HepG2 (cell line): ENCODE data around the gene TNNI2. TPM values are rescaled to one million over a fixed set of nuclear protein-coding genes. Genes with fewer than 3 reads are reported as not detected.

Source experiments
- ATAC-seq: fragments of 200-7000 bp; cut with Tn5 transposase; 3 replicates; pipeline ENCODE4 v1.9.1; 2020; ENCODE audit warnings: mild to moderate bottlenecking, moderate library complexity
- BruUV-seq: library from RNA; stranded (reverse); fragments of 400-500 nt; replicated peaks from 2 replicates; lab custom pipeline; 2021; lab: Mats Ljungman, UMichigan
- CTCF ChIA-PET: fragments of 300-600 bp; formaldehyde crosslinking; extraction: SDS; loops from one replicate; lab custom pipeline; 2021; ENCODE audit warnings: low total read pairs, inconsistent platforms, low intra/inter-chr PET ratio; lab: Yijun Ruan, JAX
- POLR2A ChIA-PET: fragments of 350-600 bp; sonication (Branson Sonifier 250); formaldehyde crosslinking; loops from one replicate; lab custom pipeline; 2020; ENCODE audit warnings: antibody characterized with exemption, inconsistent platforms; lab: Yijun Ruan, JAX
- DNase-seq: peaks from one replicate; pipeline ENCODE4 v3.0.0-alpha.2; 2015; ENCODE audit warnings: low spot score
- FAIRE-seq: peaks from 3 replicates; lab custom pipeline; 2011; peaks lifted over from hg19 to GRCh38; lab: Jason Lieb, UNC
- H2AFZ ChIP-seq: one replicate; pipeline ENCODE4 v1.6.1; 2011; ENCODE audit warnings: low read length, inconsistent platforms
- H3K27ac ChIP-seq: fragments of 300-600 bp; 3 replicates; pipeline ENCODE4 v1.8.0; 2011; ENCODE audit warnings: mixed run types, mild to moderate bottlenecking, mixed read lengths, low read length, inconsistent platforms; ENCODE audit not compliant: insufficient read depth; ENCODE audit errors: extremely low read length
- H3K27me3 ChIP-seq, 2 experiments: fragments of 200-600 bp in 1 of 2; 2 replicates in 1 of 2; 3 replicates in 1 of 2; pipeline versions ENCODE4 v1.6.0 to v1.8.0; 2011; ENCODE audit warnings: low read length in 2 of 2, mild to moderate bottlenecking in 2 of 2, moderate library complexity in 2 of 2, inconsistent platforms in 1 of 2; ENCODE audit not compliant: insufficient read depth in 2 of 2, control insufficient read depth in 1 of 2
- H3K36me3 ChIP-seq, 2 experiments: fragments of 200-600 bp in 1 of 2; replicated peaks in 1 of 2; 2 replicates in 1 of 2; 3 replicates in 1 of 2; pipeline versions ENCODE4 v1.5.1 to v1.8.0; 2011; ENCODE audit warnings: low read length in 2 of 2, inconsistent platforms in 1 of 2; ENCODE audit not compliant: insufficient read depth in 2 of 2, control insufficient read depth in 1 of 2
- H3K4me1 ChIP-seq: 2 replicates; pipeline ENCODE4 v1.5.1; 2012; ENCODE audit warnings: low read length, inconsistent platforms; ENCODE audit not compliant: insufficient read depth
- H3K4me2 ChIP-seq: 2 replicates; pipeline ENCODE4 v1.6.0; 2011; ENCODE audit warnings: low read depth, low read length, inconsistent platforms
- H3K4me3 ChIP-seq, 3 experiments: fragments of 200-600 bp in 1 of 3; sonication (generic), shearing (Covaris generic) in 1 of 3; replicated peaks in 1 of 3; 2 replicates each; pipeline ENCODE4 v1.5.1; 2011 to 2016; ENCODE audit warnings: low read length in 3 of 3, inconsistent platforms in 2 of 3, low read depth in 2 of 3, mild to moderate bottlenecking in 2 of 3, control low read depth in 1 of 3, mixed read lengths in 1 of 3; ENCODE audit not compliant: insufficient read depth in 1 of 3
- H3K79me2 ChIP-seq: one replicate; pipeline ENCODE4 v1.6.1; 2011; ENCODE audit warnings: low read length, inconsistent platforms; ENCODE audit not compliant: insufficient read depth
- H3K9ac ChIP-seq: 2 replicates; pipeline ENCODE4 v1.6.0; 2011; ENCODE audit warnings: mild to moderate bottlenecking, low read depth, low read length, inconsistent platforms; ENCODE audit not compliant: insufficient read depth
- H3K9me3 ChIP-seq: 2 replicates; pipeline ENCODE4 v1.5.1; 2012; ENCODE audit warnings: mild to moderate bottlenecking, low read length
- H4K20me1 ChIP-seq: 2 replicates; pipeline ENCODE4 v1.6.0; 2011; ENCODE audit warnings: inconsistent platforms, mild to moderate bottlenecking, low read length, moderate library complexity; ENCODE audit not compliant: insufficient read depth
- AHR ChIP-seq: IDR thresholded peaks from 2 replicates; pipeline ENCODE4 v1.6.1; 2018; ENCODE audit warnings: missing genetic modification reagents, missing compliant biosample characterization
- HIC2 ChIP-seq: sonication (generic); formaldehyde crosslinking; IDR thresholded peaks from 2 replicates; pipeline ENCODE4 v1.9.0; 2022; ENCODE audit warnings: low read depth, missing genetic modification reagents
- MEIS1 ChIP-seq: sonication (generic); formaldehyde crosslinking; IDR thresholded peaks from 2 replicates; pipeline ENCODE4 v1.9.0; 2021; ENCODE audit warnings: mild to moderate bottlenecking, missing genetic modification reagents, moderate library complexity, borderline replicate concordance
- MNT ChIP-seq: fragments of 450-650 bp; IDR thresholded peaks from 2 replicates; pipeline ENCODE4 v1.6.1; 2016
- MTF1 ChIP-seq: sonication (generic); formaldehyde crosslinking; IDR thresholded peaks from 2 replicates; pipeline ENCODE4 v1.5.0; 2020; ENCODE audit warnings: missing genetic modification reagents
- NFAT5 ChIP-seq: sonication (generic); formaldehyde crosslinking; IDR thresholded peaks from 2 replicates; pipeline ENCODE4 v1.4.0; 2020; ENCODE audit warnings: missing genetic modification reagents
- NR0B2 ChIP-seq: sonication (generic); formaldehyde crosslinking; IDR thresholded peaks from 2 replicates; pipeline ENCODE4 v1.4.0; 2020; ENCODE audit warnings: mild to moderate bottlenecking, missing genetic modification reagents
- ZNF12 ChIP-seq: sonication (generic); formaldehyde crosslinking; IDR thresholded peaks from 2 replicates; pipeline ENCODE4 v1.5.0; 2020; ENCODE audit warnings: missing genetic modification reagents
- ZNF264 ChIP-seq: sonication (generic); formaldehyde crosslinking; IDR thresholded peaks from 2 replicates; pipeline ENCODE4 v1.4.0; 2020; ENCODE audit warnings: missing genetic modification reagents
- ZNF503 ChIP-seq: sonication (generic); formaldehyde crosslinking; IDR thresholded peaks from 2 replicates; pipeline ENCODE4 v1.4.0; 2020; ENCODE audit warnings: missing genetic modification reagents
- WGBS: methylation state at CpG from one replicate; pipeline ENCODE4 v1.1.6; 2017; ENCODE audit warnings: low lambda C conversion rate; 5-methylcytosine and 5-hydroxymethylcytosine counted together
- in situ Hi-C: cut with HindIII; loops from 2 replicates; pipeline ENCODE4 v1.10.0; 2017; ENCODE audit warnings: low pct_unique_long_range_greater_than_20kb; ENCODE audit not compliant: extremely low pct_ligation_motif_present
- intact Hi-C: fragments of 100-400 bp; cut with micrococcal nuclease; formaldehyde crosslinking; loops from one replicate; pipeline ENCODE4 v1.10.0; 2022; ENCODE audit not compliant: unreplicated experiment
- polyA plus RNA-seq, 8 experiments: library from polyadenylated mRNA; depleted of rRNA in 3 of 8; stranded (reverse) in 7 of 8; unstranded in 1 of 8; fragments of >200 nt; fragmentation: Illumina TruSeq in 4 of 8; extraction: Trizol in 4 of 8; gene quantifications; 2 replicates each; pipeline versions ENCODE4 v1.2.1 to v1.2.3, GENCODE V29; 2011 to 2016; ENCODE audit warnings: low read depth in 4 of 8, missing spikeins in 1 of 8, mixed read lengths in 1 of 8; ENCODE audit not compliant: insufficient read depth in 1 of 8
- total RNA-seq, 5 experiments: library from RNA; depleted of rRNA; stranded (reverse); fragments of >200 nt; fragmentation: Illumina TruSeq; extraction: Trizol; gene quantifications; 2 replicates each; pipeline ENCODE4 v1.2.3, GENCODE V29; 2016; ENCODE audit warnings: low read depth in 1 of 5

Gene TNNI2
- total and polyA plus RNA-seq, 2 of the 13 experiments (the other 11 are each of a cell fraction or from before 2014, with no cell fraction given), result 7.2 to 12.0 TPM

GRCh38 chr11:1870721-1871466, 32.1 kb downstream of the TNNI2 start:
- H2AFZ ChIP-seq, result no peak overlapping the region
- CTCF ChIA-PET, result no interaction called here
- H3K4me1 ChIP-seq, result no peaks in the 10 kb centered on the region
- no peak overlapping the region for H3K9ac ChIP-seq
- H3K4me2 ChIP-seq, result no peak overlapping the region
- H3K9me3 ChIP-seq, result no peaks in the 10 kb centered on the region
- H3K79me2 ChIP-seq, result no peaks in the 10 kb centered on the region
- no peak overlapping the region for H3K4me3 ChIP-seq
- no peaks in the 10 kb centered on the region for H3K36me3 ChIP-seq
- WGBS, result 34% methylated on average over 37 of the region's 50 CpGs
- BruUV-seq, result no TSS peak
- no peaks in the 10 kb centered on the region for H4K20me1 ChIP-seq
- DNase-seq (no peak), FAIRE-seq (no peak), ATAC-seq (no peak; the same call in 2 of the 3 replicates)
- H3K27ac ChIP-seq, result no peak overlapping the region
- POLR2A ChIA-PET, result no interaction called here
- peaks cover 22 to 75% of the 10 kb centered on the region in 2 experiments for H3K27me3 ChIP-seq
- in situ Hi-C loops (no loop called here), intact Hi-C loops (no loop called here)
- no peak for TF ChIP-seq MNT
- TF ChIP-seq ZNF12 (CRISPR knock-in tag), result no peak
- 0 out of 2 replicates have a peak, but pooled peaks have one; percentile 25 for TF ChIP-seq HIC2
- no peak for TF ChIP-seq MEIS1
- no peak for TF ChIP-seq MTF1 (CRISPR knock-in tag)
- TF ChIP-seq ZNF264, result no peak
- no peak for TF ChIP-seq ZNF503 (CRISPR knock-in tag)
- no peak for TF ChIP-seq NR0B2 (CRISPR knock-in tag)
- TF ChIP-seq AHR (CRISPR knock-in tag), result no peak
- no peak for TF ChIP-seq NFAT5 (CRISPR knock-in tag)
